OCI-LY3 (cell line): ENCODE results near the gene ABCB6.
A peak's percentile ranks its signal among the peaks of the same experiment; 100 is the strongest.

Experiments
- H2AFZ ChIP-seq: fragments of 200-600, 300-600 bp; shearing (Covaris generic); 2 replicates; pipeline ENCODE4 v1.6.0; 2014; ENCODE audit warnings: antibody characterized with exemption, low read depth, low read length
- H3K27ac ChIP-seq: fragments of 200-600, 300-600 bp; sonication (generic); 2 replicates; pipeline ENCODE4 v1.5.1; 2014; ENCODE audit warnings: mild to moderate bottlenecking, low read length, moderate library complexity, mixed read lengths
- H3K27me3 ChIP-seq: fragments of 200-600, 300-600 bp; sonication (generic); 2 replicates; pipeline ENCODE4 v1.6.1; 2014; ENCODE audit warnings: low read depth, low read length, mixed read lengths
- H3K36me3 ChIP-seq: fragments of 200-600, 300-600 bp; sonication (generic); replicated peaks from 2 replicates; pipeline ENCODE3; 2014; ENCODE audit warnings: low read depth, low read length, mixed read lengths
- H3K4me1 ChIP-seq: fragments of 300-600, 200-600 bp; sonication (generic); 2 replicates; pipeline ENCODE4 v1.6.1; 2014; ENCODE audit warnings: low read length, mixed read lengths
- H3K4me2 ChIP-seq: fragments of 200-600, 300-600 bp; sonication (generic); 2 replicates; pipeline ENCODE4 v1.6.1; 2014; ENCODE audit warnings: low read length, mixed read lengths
- H3K4me3 ChIP-seq: fragments of 300-600, 200-600 bp; sonication (generic); 2 replicates; pipeline ENCODE4 v1.5.1; 2014; ENCODE audit warnings: antibody characterized with exemption, mild to moderate bottlenecking, low read length, moderate library complexity
- H3K79me2 ChIP-seq: fragments of 300-600, 200-600 bp; shearing (Covaris generic); 2 replicates; pipeline ENCODE4 v1.6.1; 2014; ENCODE audit warnings: mild to moderate bottlenecking, low read length, mixed read lengths
- H3K9ac ChIP-seq: fragments of 300-600, 200-600 bp; shearing (Covaris generic); 2 replicates; pipeline ENCODE4 v1.6.0; 2014; ENCODE audit warnings: mild to moderate bottlenecking, low read length, moderate library complexity
- H3K9me3 ChIP-seq: fragments of 200-600, 300-600 bp; shearing (Covaris generic); 2 replicates; pipeline ENCODE4 v1.6.1; 2014; ENCODE audit warnings: low read length, mixed read lengths; ENCODE audit not compliant: insufficient read depth
- H4K20me1 ChIP-seq: fragments of 200-600, 300-600 bp; sonication (generic); 2 replicates; pipeline ENCODE4 v1.6.1; 2016; ENCODE audit warnings: low read length, mixed read lengths; ENCODE audit not compliant: insufficient read depth
- CTCF ChIP-seq: fragments of 200-600, 300-600 bp; sonication (generic); IDR thresholded peaks from 2 replicates; pipeline ENCODE4 v1.5.1; 2014; ENCODE audit warnings: antibody characterized with exemption, low read length, low read depth
- EZH2phosphoT487 ChIP-seq: fragments of 200-600 bp; shearing (Covaris generic); IDR thresholded peaks from 2 replicates; pipeline ENCODE4 v1.6.1; 2018; ENCODE audit warnings: antibody characterized with exemption, mixed run types, low read depth

The ABCB6 gene

GRCh38 chr2:219250049-219250781 lies 31.5 kb upstream of the ABCB6 start:
- Histone ChIP-seq H3K4me2 (peak overlapping the region; percentile 94), H3K27ac (peak overlapping the region; percentile 94), H3K9me3 (no peaks in the 10 kb centered on the region), H3K36me3 (peaks cover 18% of the 10 kb centered on the region), H3K79me2 (peaks cover 38% of the 10 kb centered on the region), H3K4me3 (0 out of 2 replicates have a peak overlapping the region, but pooled peaks have one; percentile 70), H4K20me1 (no peaks in the 10 kb centered on the region), H2AFZ (no peak overlapping the region), H3K27me3 (no peaks in the 10 kb centered on the region), H3K9ac (peak overlapping the region; percentile 62), H3K4me1 (peaks cover 45% of the 10 kb centered on the region)
- TF ChIP-seq EZH2phosphoT487 (no peak), CTCF (no peak)

- Histone ChIP-seq H3K4me2 (peak overlapping the region; percentile 94), H3K36me3 (peaks cover 18% of the 10 kb centered on the region), H3K27me3 (no peaks in the 10 kb centered on the region), H3K27ac (peak overlapping the region; percentile 94), H2AFZ (no peak overlapping the region), H3K4me1 (peaks cover 44% of the 10 kb centered on the region), H3K79me2 (peaks cover 38% of the 10 kb centered on the region), H3K4me3 (peak overlapping the region; percentile 70), H4K20me1 (no peaks in the 10 kb centered on the region), H3K9ac (peak overlapping the region; percentile 62), H3K9me3 (no peaks in the 10 kb centered on the region)
- TF ChIP-seq EZH2phosphoT487 (no peak), CTCF (no peak)
Observed at GRCh38 chr2:219249203-219249980, 30.6 kb upstream of the ABCB6 start.

GRCh38 chr2:219248845-219249202 lies 30.1 kb upstream of the ABCB6 start:
- H3K27ac ChIP-seq: peak overlapping the region; percentile 94
- no peak for TF ChIP-seq EZH2phosphoT487
- no peak for TF ChIP-seq CTCF
- no peaks in the 10 kb centered on the region for H4K20me1 ChIP-seq
- H3K4me1 ChIP-seq: peaks cover 46% of the 10 kb centered on the region
- no peaks in the 10 kb centered on the region for H3K9me3 ChIP-seq
- no peak overlapping the region for H2AFZ ChIP-seq
- peak overlapping the region; percentile 62; the same call in 1 of the 2 replicates for H3K9ac ChIP-seq
- peaks cover 38% of the 10 kb centered on the region for H3K79me2 ChIP-seq
- peaks cover 18% of the 10 kb centered on the region for H3K36me3 ChIP-seq
- peak overlapping the region; percentile 94 for H3K4me2 ChIP-seq
- no peaks in the 10 kb centered on the region for H3K27me3 ChIP-seq
- H3K4me3 ChIP-seq: peak overlapping the region; percentile 70
